ENCODE measurements around the gene COMMD4. TPM values are rescaled to one million over a fixed set of nuclear protein-coding genes. Genes with fewer than 3 reads are reported as not detected.
"Not testable (repeated sequence)": the region's sequence is repeated elsewhere in the genome, so short reads cannot be mapped to it uniquely, and the experiment has no call there.

The COMMD4 gene
- polyA plus RNA-seq, 4 donors, result 95.3 to 124 (median 105) TPM

DNA sequence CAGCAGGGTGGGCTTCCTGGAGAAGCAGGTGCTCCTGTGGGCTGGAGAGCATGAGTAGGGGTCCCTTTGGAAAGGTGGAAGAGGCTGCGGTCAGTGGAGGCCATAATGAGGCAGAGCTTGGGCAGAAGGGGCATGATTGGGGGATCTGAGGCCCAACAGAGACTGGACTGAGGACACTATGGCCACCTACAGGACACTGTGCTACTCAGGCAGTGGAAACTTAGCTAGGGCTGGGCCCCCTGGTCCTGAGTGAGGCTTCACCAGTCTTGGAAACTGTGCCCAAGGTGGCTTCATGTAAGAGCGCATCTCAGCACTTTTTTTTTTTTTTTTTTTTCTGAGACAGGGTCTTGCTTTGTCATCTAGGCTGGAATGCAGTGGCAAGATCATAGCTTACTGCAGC is 6.3 kb upstream of the COMMD4 start:
- DNase-seq (ENCODE audit: low read depth in 4 of 4, low spot score in 2 of 4), result no peak

DNA sequence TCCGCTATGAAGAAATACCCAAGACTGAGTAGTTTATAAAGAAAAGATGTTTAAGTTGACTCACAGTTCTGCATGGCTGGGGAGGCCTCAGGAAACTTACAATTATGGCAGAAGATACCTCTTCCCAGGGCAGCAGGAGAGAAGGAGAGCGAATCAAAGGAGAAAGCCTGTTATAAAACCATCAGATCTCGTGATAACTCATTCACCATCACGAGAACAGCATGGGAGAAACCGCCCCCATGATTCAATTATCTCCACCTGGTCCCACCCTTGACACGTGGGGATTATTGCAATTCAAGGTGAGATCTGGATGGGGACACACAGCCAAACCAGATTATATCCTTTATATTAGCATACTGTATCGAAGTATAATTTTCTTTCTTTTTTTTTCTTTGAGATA is 3.8 kb upstream of the COMMD4 start:
- DNase-seq (ENCODE audit: low read depth in 4 of 4, low spot score in 2 of 4), result not testable (repeated sequence)

DNA sequence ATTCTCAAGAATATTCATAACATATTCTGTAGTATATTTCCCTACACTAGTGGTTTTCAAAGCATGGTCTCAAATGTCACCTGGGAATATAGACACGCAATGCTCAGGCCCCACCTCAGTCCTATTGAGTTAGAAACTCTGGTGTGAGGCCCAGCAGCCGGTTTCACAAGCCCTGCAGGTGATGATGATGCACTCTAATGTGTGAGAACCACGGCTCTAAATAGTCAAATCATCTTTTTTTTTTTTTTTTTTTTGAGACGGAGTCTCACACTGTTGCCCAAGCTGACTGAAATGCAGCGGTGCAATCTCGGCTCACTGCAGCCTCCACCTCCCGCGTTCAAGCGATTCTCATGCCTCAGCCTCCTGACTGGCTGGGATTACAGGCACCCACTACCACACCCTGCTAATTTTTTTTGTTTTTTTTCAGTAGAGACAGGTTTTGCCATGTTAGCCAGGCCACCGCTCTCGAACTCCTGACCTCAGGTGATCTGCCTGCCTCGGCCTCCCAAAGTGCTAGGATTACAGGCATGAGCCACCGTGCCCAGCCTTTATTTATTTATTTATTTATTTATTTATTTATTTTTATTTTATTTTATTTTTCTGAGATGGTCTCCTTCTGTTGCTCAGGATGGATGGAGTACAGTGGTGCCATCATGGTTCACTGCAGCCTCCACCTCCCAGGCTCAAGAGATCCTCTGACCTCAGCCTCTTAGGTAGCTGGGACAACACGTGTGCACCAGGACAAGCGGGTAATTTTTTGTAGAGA is 2.0 kb upstream of the COMMD4 start:
- not testable (repeated sequence) for DNase-seq (ENCODE audit: low read depth in 4 of 4, low spot score in 2 of 4)

DNA sequence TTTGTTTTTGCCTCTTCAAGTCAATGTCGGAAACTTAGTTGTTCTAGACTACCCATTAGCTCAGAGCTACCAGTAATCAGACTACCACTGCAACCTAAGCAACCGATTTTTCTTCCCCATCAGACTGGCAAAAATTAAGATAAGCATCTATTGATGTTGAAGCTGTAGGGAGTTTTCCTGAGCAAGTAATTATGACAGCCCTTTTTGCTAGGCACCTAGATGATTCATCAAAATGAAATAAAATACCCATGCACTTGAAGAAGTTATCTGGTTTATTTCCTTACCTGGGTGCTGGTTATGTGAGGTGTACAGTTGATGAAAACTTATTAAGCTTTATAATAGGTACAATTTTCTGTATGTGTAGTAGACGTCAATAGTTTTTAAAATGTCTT is 554 bp upstream of the COMMD4 start:
- no peak for DNase-seq (ENCODE audit: low read depth in 4 of 4, low spot score in 2 of 4)

DNA sequence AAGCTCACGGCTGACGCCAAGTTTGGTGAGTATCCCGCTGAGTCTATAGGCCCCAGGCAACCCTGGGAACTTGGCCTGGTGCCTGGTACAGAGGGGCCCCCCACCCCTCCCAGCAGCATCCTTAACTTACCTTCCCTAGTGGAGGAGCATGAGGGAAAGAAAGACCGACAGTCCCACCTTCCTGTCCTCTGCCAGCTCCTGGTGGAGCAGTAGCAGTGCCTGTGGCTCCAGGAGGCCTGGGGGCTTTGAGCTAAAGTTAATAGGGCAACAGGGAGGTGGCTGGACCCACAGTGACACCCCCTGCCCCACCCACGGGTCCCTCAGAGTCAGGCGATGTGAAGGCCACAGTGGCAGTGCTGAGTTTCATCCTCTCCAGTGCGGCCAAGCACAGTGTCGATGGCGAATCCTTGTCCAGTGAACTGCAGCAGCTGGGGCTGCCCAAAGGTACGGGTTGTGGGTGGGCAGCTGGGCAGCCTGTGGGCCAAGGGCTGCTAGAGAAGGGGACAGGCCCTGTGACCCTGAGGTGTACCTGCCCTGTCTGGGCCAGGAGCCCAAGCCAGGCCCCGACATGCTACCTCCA is 2.9 kb downstream of the COMMD4 start:
- no peak for DNase-seq (ENCODE audit: low read depth in 4 of 4, low spot score in 2 of 4)

DNA sequence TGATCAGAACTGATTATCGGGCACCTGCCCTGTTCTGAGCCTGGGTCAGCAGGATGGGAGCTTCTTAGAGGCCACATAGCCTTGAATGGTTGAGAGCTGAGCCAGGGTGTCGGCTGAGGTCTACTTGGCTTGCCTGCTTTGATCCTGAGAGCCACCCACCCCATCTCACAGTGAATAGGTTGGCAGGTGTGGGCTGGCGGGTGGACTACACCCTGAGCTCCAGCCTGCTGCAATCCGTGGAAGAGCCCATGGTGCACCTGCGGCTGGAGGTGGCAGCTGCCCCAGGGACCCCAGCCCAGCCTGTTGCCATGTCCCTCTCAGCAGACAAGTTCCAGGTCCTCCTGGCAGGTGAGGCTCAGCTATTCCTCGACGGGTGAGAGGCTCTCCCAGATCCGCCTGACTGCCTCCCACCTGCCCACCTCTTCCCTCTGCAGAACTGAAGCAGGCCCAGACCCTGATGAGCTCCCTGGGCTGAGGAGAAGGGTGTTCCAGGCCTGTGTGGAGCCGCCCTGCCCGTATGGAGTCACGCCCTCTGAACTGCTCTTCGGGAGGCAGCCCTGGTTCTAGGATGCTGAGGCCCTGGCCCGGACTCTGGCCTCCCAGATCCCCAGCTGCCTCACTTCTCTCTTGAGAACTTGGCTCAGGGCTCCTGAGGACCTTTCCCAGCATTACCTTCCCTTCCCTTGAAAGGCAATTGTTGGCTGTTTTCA is 3.8 kb downstream of the COMMD4 start:
- DNase-seq (ENCODE audit: low read depth in 4 of 4, low spot score in 2 of 4), result no peak

DNA sequence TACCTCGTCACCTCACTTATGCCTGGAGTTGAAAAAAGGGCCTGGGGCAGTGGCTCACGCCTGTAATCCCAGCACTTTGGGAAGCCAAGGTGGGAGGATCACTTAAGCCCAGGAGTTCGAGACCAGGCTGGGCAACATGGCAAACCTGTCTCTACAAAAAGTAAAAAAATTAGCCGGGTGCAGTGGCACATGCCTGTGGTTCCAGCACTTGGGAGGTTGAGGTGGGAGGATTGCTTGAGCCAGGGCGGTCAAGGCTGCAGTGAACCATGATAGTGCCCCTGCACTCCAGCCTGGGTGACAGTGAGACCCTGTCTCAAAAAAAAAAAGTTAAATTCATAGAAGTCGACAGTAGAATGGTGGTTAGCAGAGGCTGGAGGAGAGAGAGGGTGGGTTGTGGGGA is 6.4 kb downstream of the COMMD4 start:
- DNase-seq (ENCODE audit: low read depth in 4 of 4, low spot score in 2 of 4), result no peak

DNA sequence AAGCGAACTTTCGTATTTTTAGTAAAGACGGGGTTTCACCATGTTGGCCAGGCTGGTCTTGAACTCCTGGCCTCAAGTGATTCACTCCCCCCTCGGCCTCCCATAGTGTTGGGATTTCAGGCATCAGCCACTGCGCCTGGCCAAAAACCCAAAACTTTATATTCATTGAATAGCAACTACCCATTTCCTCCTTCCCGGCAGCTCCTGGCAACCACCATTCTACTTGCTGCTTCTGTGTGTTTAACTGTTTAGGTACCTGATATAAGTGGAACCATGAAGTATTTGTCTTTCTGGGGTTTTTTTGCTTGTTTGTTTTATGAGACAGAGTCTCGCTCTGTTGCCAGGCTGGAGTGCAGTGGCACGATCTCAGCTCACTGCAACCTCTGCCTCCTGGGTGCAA is 8.1 kb downstream of the COMMD4 start:
- DNase-seq (ENCODE audit: low read depth in 4 of 4, low spot score in 2 of 4), result not testable (repeated sequence)

DNA sequence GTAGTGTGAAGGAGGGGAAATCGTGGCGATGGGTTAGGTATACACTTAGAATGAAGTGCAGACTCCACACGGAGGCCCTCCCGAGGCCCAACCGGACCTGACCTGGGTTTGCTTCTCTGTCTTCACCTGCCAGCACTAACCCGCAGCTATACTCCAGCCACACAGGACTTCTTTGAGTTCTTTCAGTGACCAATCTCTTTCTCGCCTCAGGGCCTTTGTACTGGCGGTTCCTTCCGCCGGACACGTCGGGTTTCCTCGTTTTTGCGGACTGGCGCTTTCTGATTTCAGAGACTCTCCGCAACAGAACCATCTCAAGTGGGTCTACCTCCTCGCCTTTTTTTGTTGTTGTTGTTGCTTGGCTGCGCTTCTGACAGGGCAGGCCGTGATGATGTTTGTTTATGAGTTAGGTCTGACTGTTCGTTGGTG is 10.9 kb downstream of the COMMD4 start, which contains the start of gene NEIL1:
Gene NEIL1 (plus strand): TSS at position 244 of the 426 bp plus-strand sequence. CDS start 1,867 bp downstream, outside the sequence.
- peak in 1 of 4 donors; percentile 1 for DNase-seq (ENCODE audit: low read depth in 4 of 4, low spot score in 2 of 4)

DNA sequence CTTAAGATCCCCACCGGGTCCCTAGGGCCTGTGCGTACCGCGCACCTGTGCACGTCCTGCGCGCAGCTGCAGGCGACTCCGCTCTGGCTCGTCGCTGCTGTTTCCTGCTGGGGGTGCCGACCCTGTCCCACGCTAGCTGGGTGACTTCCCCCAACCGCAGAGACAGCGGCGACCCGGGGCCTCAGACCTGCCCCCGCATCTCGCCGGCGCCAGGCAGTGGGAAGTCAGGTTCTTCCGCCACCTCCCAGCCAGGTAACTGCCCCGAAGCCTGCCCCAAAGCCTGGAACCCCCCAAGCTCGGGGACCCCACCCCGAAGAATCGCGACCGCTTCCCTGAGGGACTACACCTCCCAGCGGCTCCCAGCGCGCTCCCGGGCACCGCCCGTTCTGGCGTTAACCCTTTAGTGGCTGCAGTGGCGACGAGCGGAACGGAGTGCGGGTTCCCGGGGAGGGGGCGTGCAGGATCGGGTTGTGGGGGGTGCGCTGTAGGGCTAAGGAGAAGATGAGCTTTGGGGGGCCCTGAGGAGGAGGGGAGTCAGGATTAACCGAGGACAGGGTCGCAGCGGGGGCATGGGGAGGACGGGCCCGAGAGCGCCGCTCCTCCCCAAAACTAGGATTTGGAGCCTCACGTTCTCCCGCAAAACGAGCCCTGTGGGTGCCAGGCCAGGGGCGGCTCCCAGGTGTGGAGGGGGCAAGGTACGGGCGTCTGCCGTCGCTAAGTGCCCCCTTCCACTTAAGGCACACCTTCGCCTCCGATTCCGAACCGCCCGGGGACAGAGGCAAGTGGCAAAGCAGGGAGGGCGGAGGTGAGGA is 11.6 kb downstream of the COMMD4 start:
- peak in 1 of 4 donors; percentile 24 for DNase-seq (ENCODE audit: low read depth in 4 of 4, low spot score in 2 of 4)

DNA sequence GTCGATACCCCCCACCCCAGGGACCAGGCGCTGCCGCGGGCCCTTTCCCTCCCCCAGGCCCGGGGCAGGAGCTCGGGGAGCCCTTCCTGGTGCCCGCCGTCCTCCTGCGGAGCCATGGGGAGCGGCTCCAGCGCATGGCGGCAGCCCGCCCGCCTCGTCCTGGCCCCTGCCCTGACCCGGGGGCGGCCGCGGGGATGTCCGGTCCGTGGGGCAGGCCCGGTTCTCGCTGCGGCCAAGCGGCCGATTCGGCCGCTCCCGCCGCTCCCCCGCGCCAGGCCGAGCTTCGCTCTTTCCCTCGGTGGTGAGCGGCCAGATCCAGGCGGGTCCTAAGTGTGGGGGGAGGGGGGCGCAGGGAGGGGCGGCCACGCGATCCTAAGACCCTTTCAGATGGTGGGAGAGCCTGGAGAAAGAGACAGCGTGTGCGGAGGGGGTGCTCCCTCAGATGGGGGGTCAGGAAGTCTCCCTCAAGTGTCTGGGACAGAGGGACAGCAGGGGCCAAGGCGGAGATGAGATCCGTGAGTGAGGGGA is 12.2 kb downstream of the COMMD4 start:
- peak in 1 of 4 donors; percentile 10 for DNase-seq (ENCODE audit: low read depth in 4 of 4, low spot score in 2 of 4)

DNA sequence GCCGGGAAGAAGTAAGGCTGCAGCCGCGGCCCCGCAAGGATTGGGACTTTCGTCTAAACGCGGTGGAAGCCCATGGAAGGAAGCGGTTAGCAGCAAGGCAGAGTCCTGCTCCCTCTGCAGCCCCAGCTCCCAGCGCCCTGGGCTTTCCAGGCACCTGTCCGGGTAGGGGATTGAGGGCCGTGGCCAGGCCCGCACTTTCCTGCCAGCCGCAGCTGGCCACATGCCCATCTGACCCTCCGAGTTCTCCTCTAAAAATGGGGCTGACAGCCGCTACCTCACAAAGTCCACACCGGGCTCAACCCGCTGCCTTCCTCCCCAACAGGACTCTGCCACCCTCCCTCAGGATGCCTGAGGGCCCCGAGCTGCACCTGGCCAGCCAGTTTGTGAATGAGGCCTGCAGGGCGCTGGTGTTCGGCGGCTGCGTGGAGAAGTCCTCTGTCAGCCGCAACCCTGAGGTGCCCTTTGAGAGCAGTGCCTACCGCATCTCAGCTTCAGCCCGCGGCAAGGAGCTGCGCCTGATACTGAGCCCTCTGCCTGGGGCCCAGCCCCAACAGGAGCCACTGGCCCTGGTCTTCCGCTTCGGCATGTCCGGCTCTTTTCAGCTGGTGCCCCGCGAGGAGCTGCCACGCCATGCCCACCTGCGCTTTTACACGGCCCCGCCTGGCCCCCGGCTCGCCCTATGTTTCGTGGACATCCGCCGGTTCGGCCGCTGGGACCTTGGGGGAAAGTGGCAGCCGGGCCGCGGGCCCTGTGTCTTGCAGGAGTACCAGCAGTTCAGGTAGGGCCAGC is 12.9 kb downstream of the COMMD4 start:
- peak in 1 of 4 donors; percentile 5 for DNase-seq (ENCODE audit: low read depth in 4 of 4, low spot score in 2 of 4)

DNA sequence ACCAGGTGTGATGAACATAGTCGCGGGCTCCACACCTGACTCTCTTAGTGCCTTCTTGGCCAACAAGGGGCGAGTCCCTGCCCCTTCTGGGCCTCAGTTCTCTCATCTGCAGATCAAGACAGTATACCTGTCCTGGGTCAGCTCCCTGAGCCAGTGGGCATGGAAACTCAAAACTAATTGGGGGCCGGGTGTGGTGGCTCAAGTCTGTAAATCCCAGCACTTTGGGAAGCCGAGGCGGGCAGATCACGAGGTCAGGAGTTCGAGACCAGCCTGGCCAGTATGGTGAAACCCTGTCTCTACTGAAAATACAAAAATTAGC is 13.4 kb downstream of the COMMD4 start:
- not testable (repeated sequence) for DNase-seq (ENCODE audit: low read depth in 4 of 4, low spot score in 2 of 4)

DNA sequence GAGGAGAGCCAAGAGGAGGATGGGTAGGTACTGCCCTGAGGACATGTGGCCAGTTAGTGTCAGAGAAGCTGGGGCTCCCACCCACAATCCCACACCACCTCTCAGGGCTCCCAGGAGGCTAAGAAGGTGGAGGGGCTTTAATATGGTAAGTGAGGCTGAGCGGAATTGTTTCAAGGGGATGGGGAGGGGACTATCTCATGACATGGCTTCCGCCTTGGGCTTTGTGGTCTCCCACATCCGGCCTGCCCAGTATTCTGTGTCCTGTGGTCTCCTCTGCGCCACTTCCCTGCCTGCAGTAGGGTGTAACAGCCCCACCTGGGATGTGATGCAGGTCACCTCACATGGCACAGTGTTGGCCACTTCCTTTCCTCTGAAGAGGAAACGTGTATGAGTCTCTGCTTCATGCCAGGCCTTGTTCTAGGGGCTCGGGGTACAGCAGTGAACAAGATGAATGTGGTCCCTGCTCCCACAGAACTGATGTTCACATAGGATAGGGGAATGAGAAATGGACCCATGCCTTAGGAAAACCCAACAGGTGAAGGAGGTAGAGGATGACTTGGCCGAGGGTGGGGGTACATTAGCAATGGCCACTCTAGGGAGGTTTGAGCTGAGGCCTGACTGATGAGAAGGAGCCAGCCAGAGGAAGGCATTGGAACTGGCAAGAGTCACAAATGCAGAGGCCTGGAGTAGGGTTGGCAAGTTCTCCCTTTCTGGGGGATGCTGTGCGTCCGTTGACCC is 14.2 kb downstream of the COMMD4 start:
- DNase-seq (ENCODE audit: low read depth in 4 of 4, low spot score in 2 of 4), result no peak

DNA sequence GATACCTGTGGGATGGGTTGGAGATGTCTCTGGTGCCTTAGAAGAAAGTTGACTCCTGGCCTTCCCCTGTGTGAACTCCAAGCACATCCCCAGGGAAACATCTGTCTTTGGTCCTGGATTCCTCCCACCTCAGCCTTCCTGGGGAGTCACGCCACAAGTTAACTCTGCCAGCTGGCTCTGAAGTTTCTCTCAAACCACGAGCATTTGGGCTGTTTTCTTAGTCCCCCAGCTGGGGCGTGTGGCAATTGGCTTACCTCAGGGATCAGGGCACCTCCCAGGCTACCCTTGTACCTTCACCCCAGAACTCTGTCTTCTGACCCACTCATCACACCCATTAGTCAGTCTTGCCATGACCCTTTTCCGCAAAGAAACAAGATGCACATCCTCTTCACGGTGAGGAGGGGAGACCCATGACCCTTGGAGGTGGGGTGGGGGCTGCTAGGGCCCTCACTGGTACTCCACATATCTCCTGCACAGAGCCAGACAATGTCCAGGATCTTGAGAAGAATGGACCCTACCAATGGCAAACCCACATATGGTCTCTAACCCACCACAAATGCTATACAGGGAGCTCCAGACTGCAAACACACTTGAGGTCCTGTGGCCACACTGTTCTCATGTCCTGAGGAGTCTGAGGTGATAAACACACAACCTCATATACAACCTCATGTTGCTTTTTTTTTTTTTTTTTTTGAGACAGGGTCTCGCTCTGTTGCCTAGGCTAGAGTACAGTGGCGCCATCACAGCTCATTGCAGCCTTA is 14.9 kb downstream of the COMMD4 start:
- DNase-seq (ENCODE audit: low read depth in 4 of 4, low spot score in 2 of 4), result no peak

DNA sequence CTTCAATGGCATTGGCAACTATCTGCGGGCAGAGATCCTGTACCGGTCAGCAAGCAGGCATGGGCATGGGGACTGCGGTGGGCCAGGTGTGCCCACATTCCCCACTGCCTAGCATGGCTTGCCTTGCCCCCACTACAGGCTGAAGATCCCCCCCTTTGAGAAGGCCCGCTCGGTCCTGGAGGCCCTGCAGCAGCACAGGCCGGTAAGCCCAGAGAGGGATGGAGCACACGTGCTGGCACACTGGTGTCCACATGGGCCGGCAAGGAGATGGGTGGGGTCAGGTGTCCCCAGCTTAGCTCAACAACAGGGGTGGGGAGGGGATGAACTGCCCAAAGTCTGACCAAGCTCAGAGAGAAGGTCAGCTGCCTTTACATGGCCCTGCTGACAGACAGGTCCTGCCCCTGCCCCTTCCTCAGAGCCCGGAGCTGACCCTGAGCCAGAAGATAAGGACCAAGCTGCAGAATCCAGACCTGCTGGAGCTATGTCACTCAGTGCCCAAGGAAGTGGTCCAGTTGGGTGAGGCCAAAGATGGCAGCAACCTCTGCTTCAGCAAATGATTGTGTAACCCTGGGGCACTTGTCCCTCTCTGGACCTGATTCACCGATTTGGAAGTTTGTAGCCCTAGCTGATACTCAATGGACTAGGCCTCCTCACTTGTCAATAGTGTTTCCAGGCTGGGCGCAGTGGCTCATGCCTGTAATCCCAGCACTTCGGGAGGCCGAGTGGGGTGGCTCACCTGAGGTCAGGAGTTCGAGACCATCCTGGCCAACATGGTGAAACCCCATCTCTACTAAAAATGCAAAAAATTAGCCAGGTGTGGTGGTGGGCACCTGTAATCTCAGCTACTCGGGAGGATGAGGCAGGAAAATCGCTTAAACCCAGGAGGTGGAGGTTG is 16.6 kb downstream of the COMMD4 start:
- no peak for DNase-seq (ENCODE audit: low read depth in 4 of 4, low spot score in 2 of 4)

DNA sequence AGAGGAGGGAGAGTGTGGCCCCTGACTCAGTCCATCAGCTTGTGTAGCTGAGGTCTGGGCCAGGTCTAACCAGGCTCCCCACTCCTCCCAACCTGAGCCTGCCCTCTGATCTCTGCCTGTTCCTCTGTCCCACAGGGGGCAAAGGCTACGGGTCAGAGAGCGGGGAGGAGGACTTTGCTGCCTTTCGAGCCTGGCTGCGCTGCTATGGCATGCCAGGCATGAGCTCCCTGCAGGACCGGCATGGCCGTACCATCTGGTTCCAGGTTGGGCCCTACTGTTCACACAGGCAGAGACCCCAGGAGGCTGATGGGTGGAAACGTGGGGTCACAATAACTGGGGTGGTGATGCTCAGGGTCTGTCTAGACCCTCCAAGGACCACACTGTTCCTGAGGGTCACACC is 17.7 kb downstream of the COMMD4 start:
- no peak for DNase-seq (ENCODE audit: low read depth in 4 of 4, low spot score in 2 of 4)
